Endothelial cell of umbilical vein (primary cell): ENCODE measurements around the gene FGF2. TPM values are rescaled to one million over a fixed set of nuclear protein-coding genes. Genes with fewer than 3 reads are reported as not detected.

Experiments
- Bru-seq: library from RNA; stranded (reverse); fragments of 400-500 nt; gene quantifications from one replicate; lab custom pipeline; 2021; lab: Mats Ljungman, UMichigan
- BruChase-seq, 2 experiments: library from RNA; stranded (reverse); fragments of 400-500 nt; gene quantifications; one replicate each; lab custom pipeline; 2021; lab: Mats Ljungman, UMichigan
- BruUV-seq: library from RNA; stranded (reverse); fragments of 400-500 nt; replicated peaks from 2 replicates; lab custom pipeline; 2021; lab: Mats Ljungman, UMichigan
- CTCF ChIA-PET: fragments of 300-600, 350-600 bp; sonication (Branson Sonifier 250); formaldehyde crosslinking; loops from one replicate; lab custom pipeline; 2021; ENCODE audit warnings: antibody characterized with exemption, inconsistent platforms; lab: Charles Lee
- POLR2A ChIA-PET: fragments of 300-600, 350-600 bp; sonication (Branson Sonifier 250); formaldehyde crosslinking; loops from one replicate; lab custom pipeline; 2021; ENCODE audit warnings: antibody characterized with exemption, inconsistent platforms; lab: Charles Lee
- DNase-seq: peaks from one replicate; pipeline ENCODE4 v3.0.0-alpha.2; 2011; ENCODE audit warnings: low read depth, low spot score
- FAIRE-seq: peaks from 2 replicates; lab custom pipeline; 2011; peaks lifted over from hg19 to GRCh38; lab: Jason Lieb, UNC
- H2AFZ ChIP-seq: 2 replicates; pipeline ENCODE4 v1.6.0; 2012; ENCODE audit warnings: low read depth, low read length, control low read depth, inconsistent platforms
- H3K27ac ChIP-seq: 2 replicates; pipeline ENCODE4 v1.5.1; 2011; ENCODE audit warnings: low read depth, mild to moderate bottlenecking, control low read depth, low read length, moderate library complexity; ENCODE audit not compliant: insufficient read depth
- H3K27me3 ChIP-seq, 2 experiments: 2 replicates each; pipeline versions ENCODE4 v1.6.0 to v1.6.1; 2011; ENCODE audit warnings: low read length in 2 of 2, mixed read lengths in 1 of 2; ENCODE audit not compliant: control insufficient read depth in 2 of 2, insufficient read depth in 2 of 2
- H3K36me3 ChIP-seq, 2 experiments: 2 replicates in 1 of 2; 3 replicates in 1 of 2; pipeline ENCODE4 v1.5.1; 2011; ENCODE audit warnings: low read length in 2 of 2, mild to moderate bottlenecking in 1 of 2, moderate library complexity in 1 of 2; ENCODE audit not compliant: control insufficient read depth in 2 of 2, insufficient read depth in 2 of 2; ENCODE audit errors: extremely low read depth in 1 of 2
- H3K4me1 ChIP-seq: 3 replicates; pipeline ENCODE4 v1.5.1; 2011; ENCODE audit warnings: mild to moderate bottlenecking, low read length; ENCODE audit not compliant: control insufficient read depth, insufficient read depth; ENCODE audit errors: extremely low read depth
- H3K4me2 ChIP-seq: 2 replicates; pipeline ENCODE4 v1.6.1; 2011; ENCODE audit warnings: low read length, control low read depth, mixed read lengths; ENCODE audit not compliant: insufficient read depth
- H3K4me3 ChIP-seq, 3 experiments: fragments of 200-600 bp in 1 of 3; sonication (generic), shearing (Covaris generic) in 1 of 3; replicated peaks in 1 of 3; 2 replicates each; pipeline ENCODE4 v1.5.1; 2011 to 2016; ENCODE audit warnings: control low read depth in 3 of 3, low read length in 3 of 3, mild to moderate bottlenecking in 2 of 3, inconsistent platforms in 1 of 3, low read depth in 1 of 3, moderate library complexity in 1 of 3; ENCODE audit not compliant: insufficient read depth in 1 of 3
- H3K79me2 ChIP-seq: 2 replicates; pipeline ENCODE4 v1.6.0; 2012; ENCODE audit warnings: low read length, inconsistent platforms; ENCODE audit not compliant: control insufficient read depth, insufficient read depth
- H3K9ac ChIP-seq: replicated peaks from 2 replicates; pipeline ENCODE3; 2011; ENCODE audit warnings: low read length, control low read depth; ENCODE audit not compliant: insufficient read depth; ENCODE audit errors: extremely low read depth
- H3K9me1 ChIP-seq: replicated peaks from 3 replicates; pipeline ENCODE4 v1.6.0; 2011; ENCODE audit warnings: mild to moderate bottlenecking, low read length; ENCODE audit not compliant: control insufficient read depth, insufficient read depth; ENCODE audit errors: extremely low read depth
- H3K9me3 ChIP-seq: replicated peaks from 2 replicates; pipeline ENCODE4 v1.5.1; 2012; ENCODE audit warnings: low read length, inconsistent platforms; ENCODE audit not compliant: control insufficient read depth, insufficient read depth
- H4K20me1 ChIP-seq: replicated peaks from 2 replicates; pipeline ENCODE3; 2011; ENCODE audit warnings: mild to moderate bottlenecking, low read length; ENCODE audit not compliant: control insufficient read depth, insufficient read depth; ENCODE audit errors: extremely low read depth
- POLR2A ChIP-seq: IDR thresholded peaks from 2 replicates; pipeline ENCODE4 v1.6.1; 2012; ENCODE audit warnings: low read depth, mild to moderate bottlenecking, control low read depth, low read length
- POLR2AphosphoS5 ChIP-seq: IDR thresholded peaks from 2 replicates; pipeline ENCODE4 v1.6.1; 2012; ENCODE audit warnings: low read depth, mild to moderate bottlenecking, control low read depth, low read length, moderate library complexity; ENCODE audit not compliant: insufficient read depth
- dilution Hi-C: fragments of 300-500 bp; cut with MboI; formaldehyde crosslinking; loops from one replicate; pipeline ENCODE4 v1.15.0; 2019; ENCODE audit warnings: low sequenced_read_pairs; ENCODE audit not compliant: extremely low pct_ligation_motif_present
- intact Hi-C: fragments of 100-400 bp; cut with micrococcal nuclease; formaldehyde crosslinking; loops from one replicate; pipeline ENCODE4 v1.10.0; 2022
- long read RNA-seq: library from polyadenylated mRNA; stranded (forward); transcript quantifications from one replicate; pipeline ENCODE4 v2.0.0, GENCODE V29; 2021
- polyA minus RNA-seq, 3 experiments: library from RNA; depleted of rRNA, polyadenylated mRNA; stranded (reverse); fragments of >200 nt; gene quantifications; 1 replicate in 1 of 3; 2 replicates in 2 of 3; pipeline ENCODE4 v1.2.3, GENCODE V29; 2011
- polyA plus RNA-seq, 4 experiments: library from polyadenylated mRNA; depleted of rRNA in 3 of 4; stranded (reverse) in 3 of 4; unstranded in 1 of 4; fragments of >200 nt; gene quantifications; 2 replicates each; pipeline versions ENCODE4 v1.2.1 to v1.2.3, GENCODE V29; 2011 to 2012; ENCODE audit warnings: missing spikeins in 1 of 4
- total RNA-seq: library from RNA; stranded (reverse); gene quantifications from 2 replicates; pipeline ENCODE4 v1.2.3, GENCODE V29; 2021
- TF ChIP-seq, protein P1 (sequence below), 2 donors: IDR thresholded peaks; 1 replicate in 1 of 2; 2 replicates in 1 of 2; pipeline ENCODE4 v1.5.1; 2011; ENCODE audit warnings: low read length in 2 of 2, mild to moderate bottlenecking in 2 of 2, moderate library complexity in 2 of 2, control low read depth in 1 of 2, inconsistent platforms in 1 of 2, low read depth in 1 of 2; ENCODE audit not compliant: insufficient read depth in 1 of 2; ENCODE audit errors: extremely low read depth in 1 of 2
- TF ChIP-seq, protein P2 (sequence below): IDR thresholded peaks from 2 replicates; pipeline ENCODE4 v1.6.1; 2011; ENCODE audit not compliant: insufficient read depth, insufficient read length

FGF2 gene
- total RNA-seq (16.3 and 23.9 TPM in 2 replicates), polyA plus RNA-seq (3.7 and 4.6 TPM in 2 replicates), polyA minus RNA-seq (11.8 and 17.0 TPM in 2 replicates), Bru-seq, nascent RNA (percentile 89 among the genes with signal in this experiment), BruChase-seq, experiment 1, labeled RNA remaining after a 6-hour chase (percentile 56 among the genes with signal in this experiment), BruChase-seq, experiment 2, labeled RNA remaining after a 2-hour chase (percentile 68 among the genes with signal in this experiment)
- 5.0 and 5.3 TPM in 2 replicates for polyA plus RNA-seq (2011; cell fraction: cytosol; rRNA removed)
- polyA plus RNA-seq (2011; cell fraction: nucleus; rRNA removed): 5.2 and 8.0 TPM in 2 replicates
- 7.3 and 8.8 TPM in 2 replicates for polyA plus RNA-seq (2012)
- polyA minus RNA-seq (2011; cell fraction: cytosol; rRNA and poly(A)+ RNA removed): 8.9 TPM
- 13.7 and 17.8 TPM in 2 replicates for polyA minus RNA-seq (2011; cell fraction: nucleus; rRNA and poly(A)+ RNA removed)
- long read RNA-seq, full-length matches to known transcripts: 12 of 17 reads
- long read RNA-seq, partial matches to known transcripts: 0 of 17 reads
- long read RNA-seq, other reads (novel, unspliced or antisense): 5 of 17 reads

DNA sequence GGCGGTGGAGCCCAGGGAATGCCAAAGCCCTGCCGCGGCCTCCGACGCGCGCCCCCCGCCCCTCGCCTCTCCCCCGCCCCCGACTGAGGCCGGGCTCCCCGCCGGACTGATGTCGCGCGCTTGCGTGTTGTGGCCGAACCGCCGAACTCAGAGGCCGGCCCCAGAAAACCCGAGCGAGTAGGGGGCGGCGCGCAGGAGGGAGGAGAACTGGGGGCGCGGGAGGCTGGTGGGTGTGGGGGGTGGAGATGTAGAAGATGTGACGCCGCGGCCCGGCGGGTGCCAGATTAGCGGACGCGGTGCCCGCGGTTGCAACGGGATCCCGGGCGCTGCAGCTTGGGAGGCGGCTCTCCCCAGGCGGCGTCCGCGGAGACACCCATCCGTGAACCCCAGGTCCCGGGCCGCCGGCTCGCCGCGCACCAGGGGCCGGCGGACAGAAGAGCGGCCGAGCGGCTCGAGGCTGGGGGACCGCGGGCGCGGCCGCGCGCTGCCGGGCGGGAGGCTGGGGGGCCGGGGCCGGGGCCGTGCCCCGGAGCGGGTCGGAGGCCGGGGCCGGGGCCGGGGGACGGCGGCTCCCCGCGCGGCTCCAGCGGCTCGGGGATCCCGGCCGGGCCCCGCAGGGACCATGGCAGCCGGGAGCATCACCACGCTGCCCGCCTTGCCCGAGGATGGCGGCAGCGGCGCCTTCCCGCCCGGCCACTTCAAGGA is at the start of gene FGF2:
TSS of gene FGF2 (plus strand) at position 279 of the 705 bp plus-strand sequence. CDS start at position 623, 344 bp downstream.
- Histone ChIP-seq H3K27ac (peak within 1 kb of the TSS; percentile 29), H3K36me3 (no peaks in the 10 kb centered on the region), H3K79me2 (no peaks in the 10 kb centered on the region), H3K9me3 (no peaks in the 10 kb centered on the region), H3K4me2 (peak within 1 kb of the TSS; percentile 89), H4K20me1 (no peaks in the 10 kb centered on the region), H3K27me3 (no peaks in the 10 kb centered on the region), H3K4me1 (peaks cover 8% of the 10 kb centered on the region), H3K9me1 (no peaks in the 10 kb centered on the region), H3K4me3 (peak within 1 kb of the TSS; percentile 74 to 86 (median 75)), H3K9ac (peak within 1 kb of the TSS; percentile 54), H2AFZ (peak within 1 kb of the TSS; percentile 97)
- intact Hi-C loops (loop anchor here (1.0 to 2.0 kb wide), 6 partner anchors 28 to 88 kb away; no protein-coding TSS in a partner anchor), dilution Hi-C loops (no loop called here)
- DNase-seq: peak; percentile 68
- CTCF ChIA-PET: interaction anchor here (1.2 to 2.5 kb wide), 3 partner anchors 69 to 94 kb away, joined by 5 to 13 read pairs (median 12); partner anchors contain the start of gene BBS12
- BruUV-seq: no TSS peak
- TF ChIP-seq POLR2AphosphoS5 (peak; percentile 62), POLR2A (peak; percentile 68)
- TF ChIP-seq, protein P1, sequence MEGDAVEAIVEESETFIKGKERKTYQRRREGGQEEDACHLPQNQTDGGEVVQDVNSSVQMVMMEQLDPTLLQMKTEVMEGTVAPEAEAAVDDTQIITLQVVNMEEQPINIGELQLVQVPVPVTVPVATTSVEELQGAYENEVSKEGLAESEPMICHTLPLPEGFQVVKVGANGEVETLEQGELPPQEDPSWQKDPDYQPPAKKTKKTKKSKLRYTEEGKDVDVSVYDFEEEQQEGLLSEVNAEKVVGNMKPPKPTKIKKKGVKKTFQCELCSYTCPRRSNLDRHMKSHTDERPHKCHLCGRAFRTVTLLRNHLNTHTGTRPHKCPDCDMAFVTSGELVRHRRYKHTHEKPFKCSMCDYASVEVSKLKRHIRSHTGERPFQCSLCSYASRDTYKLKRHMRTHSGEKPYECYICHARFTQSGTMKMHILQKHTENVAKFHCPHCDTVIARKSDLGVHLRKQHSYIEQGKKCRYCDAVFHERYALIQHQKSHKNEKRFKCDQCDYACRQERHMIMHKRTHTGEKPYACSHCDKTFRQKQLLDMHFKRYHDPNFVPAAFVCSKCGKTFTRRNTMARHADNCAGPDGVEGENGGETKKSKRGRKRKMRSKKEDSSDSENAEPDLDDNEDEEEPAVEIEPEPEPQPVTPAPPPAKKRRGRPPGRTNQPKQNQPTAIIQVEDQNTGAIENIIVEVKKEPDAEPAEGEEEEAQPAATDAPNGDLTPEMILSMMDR (IDR thresholded peaks at IDR 0.05; ENCODE audit: extremely low read depth in 1 of 2, insufficient read depth in 1 of 2, low read depth in 1 of 2, low read length in 2 of 2): no peak
- TF ChIP-seq, protein P2, sequence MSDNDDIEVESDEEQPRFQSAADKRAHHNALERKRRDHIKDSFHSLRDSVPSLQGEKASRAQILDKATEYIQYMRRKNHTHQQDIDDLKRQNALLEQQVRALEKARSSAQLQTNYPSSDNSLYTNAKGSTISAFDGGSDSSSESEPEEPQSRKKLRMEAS: no peak
- no peak for FAIRE-seq
- POLR2A ChIA-PET: interaction anchor here (1.0 kb wide), 1 partner anchor 95 kb away, joined by 3 read pairs; the partner anchor contains the start of gene NUDT6
